Measurements from ENCODE around the gene FOXL2. TPM values are rescaled to one million over a fixed set of nuclear protein-coding genes. Genes with fewer than 3 reads are reported as not detected.

Gene FOXL2
- total RNA-seq, 1 experiment from 2014 or later = 0.22 TPM

DNA sequence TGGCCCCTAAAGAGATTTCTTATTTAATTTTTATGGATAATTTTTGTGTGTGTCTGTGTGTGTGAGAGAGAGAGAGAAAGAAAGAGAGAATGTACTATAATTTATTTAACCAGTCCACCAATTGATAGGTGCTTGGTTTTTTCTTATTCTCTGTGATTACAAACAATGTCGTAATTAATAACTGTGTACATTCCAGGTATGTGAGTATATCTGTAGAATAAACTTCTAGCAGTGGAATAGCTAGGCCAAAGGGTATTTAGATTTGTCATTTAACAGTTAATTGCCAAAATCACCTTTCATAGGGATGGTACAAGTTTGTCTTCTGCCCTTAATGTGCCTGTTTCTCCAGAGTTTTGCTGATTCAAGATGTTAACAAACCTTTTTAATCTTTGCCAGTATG is 35.3 kb downstream of the FOXL2 start:
- Mint-ChIP-seq H3K27me3 (ENCODE audit: low read depth) (peaks cover 32% of the 10 kb centered on the region), H3K4me1 (peaks cover 6% of the 10 kb centered on the region in 2 experiments; a peak in 3 of 4 replicates)
- no CpG with 5 or more reads among the region's 1 CpG for WGBS (ENCODE audit: extremely low coverage, insufficient read length, low lambda C conversion rate)

More for the DNA sequence above, 35.3 kb downstream of the FOXL2 start:
- H2AFZ ChIP-seq (ENCODE audit: low read length) = no peak overlapping the region
- no peak overlapping the region for H2BK20ac ChIP-seq (ENCODE audit: low read depth, low read length, poor library complexity, severe bottlenecking)
- peaks cover 5% of the 10 kb centered on the region for H3K23me2 ChIP-seq (ENCODE audit: insufficient read length, low read depth, low read length, poor library complexity, severe bottlenecking)
- H3K14ac ChIP-seq (ENCODE audit: insufficient read depth, low read length) = no peak overlapping the region
- H3K79me2 ChIP-seq (ENCODE audit: insufficient read depth, low read length) = no peaks in the 10 kb centered on the region
- H2BK12ac ChIP-seq (ENCODE audit: insufficient read length, low read depth, low read length) = no peak overlapping the region
- no peak overlapping the region for H2BK5ac ChIP-seq (ENCODE audit: insufficient read length, low read length)
- H2BK15ac ChIP-seq (ENCODE audit: low read depth, low read length) = no peak overlapping the region
- TF ChIP-seq, protein P1, sequence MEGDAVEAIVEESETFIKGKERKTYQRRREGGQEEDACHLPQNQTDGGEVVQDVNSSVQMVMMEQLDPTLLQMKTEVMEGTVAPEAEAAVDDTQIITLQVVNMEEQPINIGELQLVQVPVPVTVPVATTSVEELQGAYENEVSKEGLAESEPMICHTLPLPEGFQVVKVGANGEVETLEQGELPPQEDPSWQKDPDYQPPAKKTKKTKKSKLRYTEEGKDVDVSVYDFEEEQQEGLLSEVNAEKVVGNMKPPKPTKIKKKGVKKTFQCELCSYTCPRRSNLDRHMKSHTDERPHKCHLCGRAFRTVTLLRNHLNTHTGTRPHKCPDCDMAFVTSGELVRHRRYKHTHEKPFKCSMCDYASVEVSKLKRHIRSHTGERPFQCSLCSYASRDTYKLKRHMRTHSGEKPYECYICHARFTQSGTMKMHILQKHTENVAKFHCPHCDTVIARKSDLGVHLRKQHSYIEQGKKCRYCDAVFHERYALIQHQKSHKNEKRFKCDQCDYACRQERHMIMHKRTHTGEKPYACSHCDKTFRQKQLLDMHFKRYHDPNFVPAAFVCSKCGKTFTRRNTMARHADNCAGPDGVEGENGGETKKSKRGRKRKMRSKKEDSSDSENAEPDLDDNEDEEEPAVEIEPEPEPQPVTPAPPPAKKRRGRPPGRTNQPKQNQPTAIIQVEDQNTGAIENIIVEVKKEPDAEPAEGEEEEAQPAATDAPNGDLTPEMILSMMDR (conservative IDR thresholded peaks at IDR 0.05) = no peak
- no peaks in the 10 kb centered on the region for H3K79me1 ChIP-seq (ENCODE audit: insufficient read depth, low read depth, low read length, poor library complexity, severe bottlenecking)
- H3K9ac ChIP-seq (ENCODE audit: extremely low read depth, insufficient read length, low read length) = no peak overlapping the region
- H4K20me1 ChIP-seq (ENCODE audit: control insufficient read depth, insufficient read depth, insufficient read length) = no peaks in the 10 kb centered on the region
- H3K18ac ChIP-seq (ENCODE audit: insufficient read length, low read depth, low read length) = no peak overlapping the region
- Mint-ChIP-seq H3K36me3 (ENCODE audit: insufficient read depth in 1 of 3, low read depth in 3 of 3) (no peaks in the 10 kb centered on the region), H3K4me3 (no peak overlapping the region), H3K9me3 (no peaks in the 10 kb centered on the region), H3K27ac (no peak overlapping the region)
- no peak overlapping the region for H3T11ph ChIP-seq (ENCODE audit: low read length)
- H4K8ac ChIP-seq (replicated peaks; ENCODE audit: insufficient read length, low read depth, low read length) = no peak overlapping the region
- no peak overlapping the region for H3K23ac ChIP-seq (ENCODE audit: insufficient read length, low read depth, low read length)
- no peak overlapping the region for H3K27ac ChIP-seq (ENCODE audit: insufficient read length, low read depth, low read length)
- H3K27me3 ChIP-seq (ENCODE audit: insufficient read depth, low read length) = no peaks in the 10 kb centered on the region
- H4K91ac ChIP-seq (ENCODE audit: insufficient read length, low read depth, low read length) = no peak overlapping the region
- H3K9me3 ChIP-seq (ENCODE audit: control insufficient read depth, low read depth, low read length) = no peaks in the 10 kb centered on the region
- no peak overlapping the region for H3K4ac ChIP-seq (ENCODE audit: low read depth, low read length)
- no peak overlapping the region for H2AK5ac ChIP-seq (ENCODE audit: insufficient read length, low read length)
- H2BK120ac ChIP-seq (ENCODE audit: low read depth, low read length, poor library complexity, severe bottlenecking) = no peak overlapping the region
- DNase-seq = no peak
- no peak overlapping the region for H3K4me2 ChIP-seq (ENCODE audit: insufficient read depth, insufficient read length, low read length)
- H3K56ac ChIP-seq (ENCODE audit: insufficient read length, low read depth, low read length) = no peak overlapping the region
- H4K5ac ChIP-seq (ENCODE audit: insufficient read length, low read depth, low read length) = no peak overlapping the region
- no peaks in the 10 kb centered on the region; the same call in 1 of the 2 replicates for H3K4me1 ChIP-seq (ENCODE audit: insufficient read depth, low read length)

Data from H9 (cell line).